DMS 273 (cell line): ENCODE results near the gene TMEM219.
"Not testable (repeated sequence)": the region's sequence is repeated elsewhere in the genome, so short reads cannot be mapped to it uniquely, and the experiment has no call there.

Source experiments
- DNase-seq: peaks from one replicate; lab custom pipeline; 2025; ENCODE audit not compliant: unreplicated experiment; lab: John Stamatoyannopoulos, UW

TMEM219 gene, protein sequence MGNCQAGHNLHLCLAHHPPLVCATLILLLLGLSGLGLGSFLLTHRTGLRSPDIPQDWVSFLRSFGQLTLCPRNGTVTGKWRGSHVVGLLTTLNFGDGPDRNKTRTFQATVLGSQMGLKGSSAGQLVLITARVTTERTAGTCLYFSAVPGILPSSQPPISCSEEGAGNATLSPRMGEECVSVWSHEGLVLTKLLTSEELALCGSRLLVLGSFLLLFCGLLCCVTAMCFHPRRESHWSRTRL

DNA sequence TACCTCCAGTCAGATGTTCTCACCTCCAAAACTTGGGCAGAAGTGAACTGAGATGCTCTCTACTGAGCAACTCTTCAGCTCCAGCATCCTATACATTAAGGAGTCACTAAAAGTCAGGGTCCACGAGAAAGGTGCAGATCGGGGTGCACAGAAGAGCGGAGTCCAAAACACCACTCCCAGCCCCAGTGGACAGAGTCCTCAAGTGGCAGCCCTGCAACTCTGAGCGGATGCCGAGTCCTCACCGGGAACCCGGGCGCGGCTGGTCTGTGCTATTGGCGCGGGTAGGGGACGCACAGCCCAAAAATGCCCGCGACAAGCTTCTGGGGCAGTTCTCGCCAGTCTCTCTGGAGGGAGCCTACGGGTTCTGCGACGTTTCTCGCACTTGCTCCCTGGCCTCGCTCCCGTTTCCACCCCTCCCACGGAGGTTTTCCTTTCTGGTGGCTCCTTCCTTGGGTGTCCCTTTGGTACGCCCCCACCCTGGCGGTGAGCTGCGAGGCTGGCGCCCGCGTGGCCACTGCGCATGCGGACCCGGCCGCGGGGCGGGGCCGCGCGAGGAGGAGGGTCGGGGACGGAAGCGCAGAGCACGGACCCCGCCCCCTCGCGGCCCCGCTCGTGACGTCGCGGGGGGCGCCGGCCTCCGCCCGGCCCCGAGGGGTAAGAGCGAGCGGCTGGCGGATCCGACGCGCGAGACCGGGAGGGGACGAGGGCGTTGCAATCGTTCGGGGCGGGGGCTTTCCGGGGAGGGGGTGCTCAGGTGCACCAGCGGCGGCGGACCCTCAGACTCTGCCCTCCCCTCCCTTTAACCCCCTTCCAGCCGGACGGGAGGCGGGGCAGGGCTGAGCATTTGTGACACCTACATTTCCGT is at the start of gene TMEM219:
Gene TMEM219, plus strand, starts transcription at position 601 of the 865 bp plus-strand sequence. CDS start 1,065 bp downstream, outside the sequence.
- peak; percentile 97 for DNase-seq

DNA sequence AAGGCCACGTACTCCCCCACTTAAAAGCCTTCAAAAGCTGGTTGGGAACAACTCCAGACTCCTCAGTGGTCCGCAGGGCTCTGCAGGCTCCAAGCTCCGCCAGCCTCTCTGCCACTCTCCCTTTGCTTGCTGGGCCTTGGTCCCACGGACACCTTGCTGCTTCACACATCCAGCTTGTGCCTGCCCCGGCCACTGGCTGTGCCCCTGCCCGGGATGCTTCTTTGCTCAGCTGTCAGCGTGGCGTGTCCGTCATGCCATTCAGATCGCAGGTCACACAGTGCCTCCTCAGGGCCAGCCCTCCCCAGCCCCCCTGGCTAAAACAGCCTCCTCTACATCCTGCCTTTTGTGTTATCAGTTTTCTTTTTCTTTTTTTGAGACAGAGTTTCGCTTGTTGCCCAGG is 49.8 kb upstream of the TMEM219 start:
- DNase-seq: no peak

DNA sequence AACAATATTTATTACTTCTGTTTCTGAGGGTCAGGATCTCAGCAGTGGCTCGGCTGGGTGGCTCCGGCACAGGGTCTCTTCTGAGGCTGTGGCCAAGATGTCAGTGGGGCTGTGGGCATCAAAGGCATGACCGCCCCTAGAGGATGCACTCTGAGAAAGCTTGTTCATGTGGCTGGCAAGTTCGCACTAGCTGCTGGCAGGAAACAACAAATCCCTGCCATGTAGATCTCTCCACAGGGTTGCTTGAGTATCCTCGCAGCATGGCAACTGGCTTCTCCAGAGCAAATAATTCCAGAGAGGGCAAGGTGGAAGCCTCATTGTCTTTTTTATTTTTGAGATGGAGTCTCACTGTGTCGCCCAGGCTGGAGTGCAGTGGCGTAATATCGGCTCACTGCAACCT is 48.4 kb upstream of the TMEM219 start:
- DNase-seq: no peak

DNA sequence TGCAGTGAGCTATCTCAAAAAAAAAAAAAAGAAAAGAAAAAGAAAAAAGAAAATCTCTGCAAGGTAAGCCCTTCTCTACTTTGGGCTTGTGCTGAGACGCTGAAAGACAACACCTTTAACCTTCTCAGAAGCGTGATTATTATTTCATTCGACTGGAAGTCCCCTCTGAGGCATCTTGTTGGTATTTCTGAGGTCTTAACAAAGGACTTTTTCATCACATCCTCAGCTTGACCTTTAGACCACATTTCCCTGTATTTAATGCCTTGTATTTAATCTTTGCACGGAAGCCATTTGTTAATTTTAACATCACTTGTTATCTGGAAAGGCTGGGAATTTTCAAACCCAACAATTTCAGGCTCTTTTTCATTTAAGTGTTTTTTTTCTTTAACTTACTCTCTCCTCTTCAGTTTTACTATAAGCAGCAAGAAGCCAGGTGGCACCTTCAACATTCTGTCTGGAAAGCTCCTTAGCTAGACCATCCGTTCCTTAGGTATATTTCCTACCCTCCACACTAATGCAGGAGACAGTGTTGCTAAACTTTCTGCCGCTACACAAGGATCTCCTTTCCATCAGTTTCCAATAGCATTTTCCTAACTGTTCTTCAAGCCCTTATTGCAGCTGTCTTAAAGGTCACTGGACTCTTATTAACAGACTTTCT is 46.2 kb upstream of the TMEM219 start:
- DNase-seq: no peak

DNA sequence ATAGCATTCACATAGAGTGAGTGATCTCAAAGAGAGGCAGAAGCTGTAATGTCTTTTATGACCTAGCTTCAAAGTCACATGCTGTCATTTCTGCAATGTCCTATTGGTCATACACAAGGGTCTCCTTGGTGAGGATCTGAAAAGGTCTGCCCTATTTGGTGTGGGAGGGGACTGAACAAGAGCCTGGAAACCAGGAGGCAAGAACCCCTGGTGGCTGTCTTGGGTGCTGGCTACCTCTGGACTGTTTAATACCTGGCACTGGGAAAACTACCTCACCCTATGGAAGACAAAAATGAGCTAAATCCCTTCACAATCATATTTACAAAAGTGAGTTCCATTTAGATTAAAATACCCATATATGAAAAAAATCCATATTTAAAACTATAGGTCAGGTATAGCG is 44.9 kb upstream of the TMEM219 start:
- no peak for DNase-seq

DNA sequence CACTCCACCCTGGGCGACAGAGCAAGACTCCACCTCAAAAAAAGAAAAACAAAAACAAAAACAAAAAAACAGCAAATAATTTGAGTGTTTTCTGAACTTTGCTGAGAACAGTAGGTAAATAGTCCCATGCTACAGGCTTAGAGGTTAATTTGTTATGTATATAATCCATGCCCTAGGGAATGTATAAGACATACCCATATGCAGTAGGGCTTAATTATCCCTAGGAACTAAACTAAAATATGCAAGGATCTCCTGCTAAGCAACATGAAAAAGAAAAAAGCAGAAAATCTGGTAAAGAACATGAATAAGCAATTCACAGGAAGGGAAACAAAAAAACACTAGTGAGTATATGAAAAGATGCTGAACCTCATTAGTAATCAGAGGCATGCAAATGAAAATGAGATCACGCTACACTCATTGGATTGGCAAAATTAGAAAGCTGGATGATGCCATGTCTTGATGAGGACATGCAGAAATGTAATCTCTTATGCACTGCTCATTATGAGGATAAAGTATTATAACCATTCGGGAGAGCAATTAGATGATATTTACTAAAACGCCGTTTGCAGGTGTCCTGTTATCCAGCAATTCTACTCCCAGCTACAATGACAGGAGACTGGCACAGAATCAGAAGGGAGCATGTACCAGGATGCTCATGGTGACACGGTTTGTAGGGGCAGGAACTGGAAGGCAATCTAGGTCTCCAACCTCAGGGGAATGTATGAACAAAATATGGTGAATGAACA is 41.4 kb upstream of the TMEM219 start:
- DNase-seq: no peak

DNA sequence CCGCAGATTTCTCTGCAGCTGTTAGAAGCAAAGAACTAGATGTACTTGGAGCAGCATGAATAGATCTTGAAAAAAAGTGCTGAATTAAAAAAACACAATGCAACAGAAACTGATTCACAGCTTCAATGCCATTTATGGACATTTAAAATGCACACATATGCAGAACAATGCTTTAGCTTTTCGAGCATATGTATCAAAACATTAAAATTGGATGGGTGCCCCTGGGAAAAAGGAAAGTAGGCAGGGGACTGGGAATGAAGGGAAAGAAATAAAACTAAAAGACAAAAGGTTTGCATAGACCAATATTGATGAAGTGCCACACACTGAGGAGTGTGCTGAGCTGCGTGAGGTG is 40.9 kb upstream of the TMEM219 start:
- no peak for DNase-seq

DNA sequence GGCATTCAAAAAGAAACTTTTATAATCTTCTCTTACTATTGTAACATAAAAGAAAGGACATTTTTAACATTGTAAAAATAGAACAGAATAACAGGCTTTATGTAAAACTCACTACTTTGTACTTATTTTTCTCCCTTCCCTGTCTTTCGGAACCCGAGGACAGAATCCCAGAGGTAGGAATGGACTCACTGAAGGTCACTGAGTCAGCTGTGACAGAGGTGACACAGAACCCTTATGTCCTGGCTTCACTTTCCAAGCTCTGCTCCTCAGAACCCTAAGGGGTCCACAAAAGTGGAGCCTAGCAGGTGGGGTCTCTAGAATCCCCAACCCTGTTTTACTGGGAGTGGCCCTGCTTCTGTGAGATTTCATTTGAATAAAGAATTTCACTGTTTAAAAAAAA is 39.6 kb upstream of the TMEM219 start:
- no peak for DNase-seq

DNA sequence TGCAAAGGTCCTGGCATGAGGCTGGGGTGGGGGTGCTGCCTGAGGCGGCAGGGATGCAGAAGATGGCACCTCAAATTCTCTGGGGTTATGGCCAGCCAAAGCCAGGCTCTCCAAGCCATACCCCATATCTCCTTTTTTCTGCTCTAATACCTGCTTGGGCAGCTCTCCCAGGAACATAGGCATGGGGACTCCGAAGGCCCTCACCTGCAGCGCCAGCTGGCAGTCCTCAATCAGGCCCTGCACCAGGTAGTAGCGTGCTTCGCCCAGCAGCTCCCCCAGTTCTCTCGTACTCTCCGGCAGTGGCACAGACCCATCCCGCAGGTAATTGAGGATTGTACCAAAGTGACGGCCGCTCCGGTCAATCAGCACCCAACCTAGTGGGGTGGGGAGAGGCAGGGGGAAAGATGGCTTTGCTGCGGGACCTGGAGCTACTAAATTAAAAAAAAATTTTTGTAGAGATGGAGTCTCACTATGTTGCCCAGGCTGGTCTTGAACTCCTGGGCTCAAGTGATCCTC is 38.8 kb upstream of the TMEM219 start:
- no peak for DNase-seq

DNA sequence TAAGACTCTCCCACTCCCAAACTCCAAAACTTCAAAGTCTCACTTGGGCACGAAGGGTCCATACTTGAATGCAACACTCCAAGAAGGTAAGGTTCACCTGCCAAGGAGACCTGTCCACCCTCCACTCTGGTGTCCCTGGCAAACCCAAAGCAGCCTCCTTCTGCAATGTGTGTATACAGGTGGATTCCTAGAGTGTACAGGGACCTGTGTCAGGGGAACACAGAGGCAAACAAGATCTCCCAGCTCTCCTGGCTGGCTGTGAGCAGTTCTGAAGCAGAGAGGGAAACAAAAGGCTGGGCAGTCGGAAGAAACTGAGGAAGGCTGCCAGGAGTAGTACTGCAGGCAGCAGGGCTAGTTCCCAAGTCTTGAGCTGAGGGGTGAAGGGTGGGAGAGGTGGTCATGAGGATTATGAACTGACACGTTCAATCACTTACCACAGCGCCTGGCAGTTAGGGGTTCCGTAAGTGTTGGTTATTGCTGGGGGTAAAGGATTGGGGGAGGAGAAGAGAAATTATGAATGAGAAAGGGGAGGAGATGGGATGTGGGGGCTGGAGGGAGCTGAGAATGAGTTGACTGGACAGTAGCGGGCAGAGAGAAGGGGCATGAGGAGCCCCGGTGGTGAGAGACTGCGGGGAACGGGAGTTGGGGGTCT is 36.6 kb upstream of the TMEM219 start:
- DNase-seq: no peak

DNA sequence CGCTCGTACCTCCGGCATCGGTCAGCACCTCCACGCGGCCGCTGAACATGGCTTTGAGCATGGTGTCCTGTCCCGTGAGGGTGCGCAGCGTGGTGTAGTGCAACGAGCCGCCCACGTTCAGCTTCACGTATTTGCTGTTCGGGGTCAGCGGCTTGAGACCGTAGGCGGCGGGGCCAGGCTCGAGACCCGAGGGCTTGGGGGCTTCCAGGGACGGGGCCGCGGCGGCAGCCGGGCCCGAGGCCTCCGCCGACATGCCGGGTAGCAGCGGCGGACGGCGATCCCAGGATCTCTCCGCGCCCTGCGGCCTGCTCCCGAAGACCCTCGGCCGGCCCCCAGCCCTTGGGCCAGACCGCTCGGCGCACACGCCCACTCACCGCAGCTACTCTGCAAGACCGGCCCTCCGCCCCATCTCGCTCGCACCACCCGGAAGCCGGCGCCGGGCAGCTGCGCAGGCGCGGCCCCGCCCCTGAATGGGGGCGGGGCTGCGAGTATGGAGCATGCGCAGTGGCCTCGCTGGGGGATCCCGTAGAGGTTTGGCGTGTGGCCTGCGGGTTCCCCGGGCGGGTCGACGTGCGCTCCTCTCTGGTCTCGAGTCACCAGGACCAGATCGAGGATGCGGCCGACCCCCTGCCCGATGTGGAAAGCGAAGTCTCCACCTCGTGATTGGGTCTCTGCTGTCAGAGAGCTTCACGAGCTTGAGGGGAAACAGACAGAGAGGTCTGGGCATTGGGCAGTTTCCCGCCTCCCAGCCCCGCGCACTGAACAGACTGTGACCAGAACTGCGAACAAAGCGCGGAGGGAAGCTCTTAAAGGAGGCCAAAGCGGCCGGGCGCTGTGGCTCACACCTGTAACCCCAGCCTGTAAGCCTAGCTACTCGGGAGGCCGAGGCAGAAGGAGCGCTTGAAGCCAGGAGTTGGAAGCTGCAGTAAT is 35.8 kb upstream of the TMEM219 start, which contains the start of gene KCTD13:
Gene KCTD13, minus strand, starts transcription at position 446 of the 930 bp plus-strand sequence. Its CDS starts 193 bp downstream, at position 253.
- DNase-seq: peak; percentile 93

DNA sequence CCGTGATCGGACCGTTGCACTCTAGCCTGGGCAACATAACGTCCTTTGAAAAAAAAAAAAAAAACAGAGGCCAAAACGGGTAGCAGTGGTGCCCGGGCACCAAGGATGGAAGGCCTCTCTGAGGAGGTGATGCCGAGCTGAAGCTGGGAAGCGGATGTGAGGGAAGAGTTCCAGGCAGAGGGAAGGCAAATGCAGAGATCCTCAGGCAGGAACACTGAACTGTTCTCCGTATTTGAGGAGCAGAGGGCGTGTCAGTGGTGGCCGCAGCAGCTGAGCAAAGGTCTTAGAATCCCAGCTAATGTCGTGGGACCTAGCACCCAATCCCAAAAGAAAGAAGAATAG is 35.2 kb upstream of the TMEM219 start:
- DNase-seq: no peak

DNA sequence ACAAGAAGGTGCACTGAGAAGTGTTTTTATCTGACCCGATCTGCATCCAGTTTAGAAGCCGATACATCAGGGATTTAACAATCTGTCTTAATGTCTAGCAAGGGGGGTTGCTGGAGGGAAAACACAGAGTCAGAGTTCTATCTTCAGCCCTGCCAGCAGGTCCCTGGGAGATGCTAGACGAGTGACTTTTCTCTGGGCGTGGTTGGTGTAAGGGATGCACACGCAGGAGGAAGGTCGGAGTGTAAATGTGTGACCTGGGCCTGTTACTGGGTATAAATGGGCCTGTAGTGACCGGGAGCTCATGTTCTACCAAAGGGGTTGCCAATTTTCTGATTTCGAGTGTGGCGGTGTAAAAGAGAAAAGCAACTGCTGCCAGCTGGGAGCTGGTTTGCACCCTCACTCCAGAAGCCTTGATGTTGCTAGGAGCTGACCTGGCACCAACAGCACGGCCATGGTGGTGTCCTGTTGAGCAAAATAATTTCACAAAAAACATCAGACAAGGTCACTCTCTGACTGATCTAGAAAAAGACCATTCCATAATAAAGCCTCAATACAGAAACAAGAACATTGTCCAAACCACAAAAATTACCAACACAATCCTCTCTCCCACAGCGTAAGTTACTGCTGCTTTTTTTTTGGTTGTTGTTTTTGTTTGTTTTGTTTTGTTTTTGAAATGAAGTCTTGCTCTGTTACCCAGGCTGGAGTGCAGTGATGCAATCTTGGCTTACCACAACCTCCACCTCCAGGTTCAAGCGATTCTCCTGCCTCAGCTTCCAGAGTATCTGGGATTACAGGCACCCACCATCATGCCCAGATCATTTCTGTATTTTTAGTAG is 34.6 kb upstream of the TMEM219 start:
- peak; percentile 52 for DNase-seq

DNA sequence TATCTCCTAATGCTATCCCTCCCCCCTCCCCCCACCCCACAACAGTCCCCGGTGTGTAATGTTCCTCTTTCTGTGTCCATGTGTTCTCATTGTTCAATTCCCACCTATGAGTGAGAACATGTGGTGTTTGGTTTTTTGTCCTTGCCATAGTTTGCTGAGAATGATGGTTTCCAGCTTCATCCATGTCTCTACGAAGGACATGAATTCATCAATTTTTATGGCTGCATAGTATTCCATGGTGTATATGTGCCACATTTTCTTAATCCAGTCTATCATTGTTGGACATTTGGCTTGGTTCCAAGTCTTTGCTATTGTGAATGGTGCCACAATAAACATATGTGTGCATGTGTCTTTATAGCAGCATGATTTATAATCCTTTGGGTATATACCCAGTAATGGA is 30.1 kb upstream of the TMEM219 start:
- not testable (repeated sequence) for DNase-seq

DNA sequence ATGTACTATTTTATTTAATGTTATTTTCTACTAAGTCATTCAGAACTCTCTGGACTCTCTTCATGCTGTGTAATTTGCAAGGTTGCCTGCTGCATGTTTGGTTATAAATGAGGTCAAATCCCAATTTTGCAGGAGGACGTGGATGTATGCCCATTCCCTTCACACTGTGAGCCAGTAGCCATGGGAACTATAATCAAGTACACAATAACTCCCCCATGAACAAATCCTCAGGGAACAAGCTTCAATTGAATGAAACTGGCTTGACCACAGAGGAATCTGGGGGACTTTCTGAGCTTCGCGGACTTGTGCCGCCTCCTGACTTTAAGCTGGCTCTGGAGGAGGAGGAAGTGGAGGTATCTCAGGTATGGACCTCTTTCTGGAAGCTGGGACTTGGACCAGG is 21.2 kb upstream of the TMEM219 start:
- DNase-seq: no peak

DNA sequence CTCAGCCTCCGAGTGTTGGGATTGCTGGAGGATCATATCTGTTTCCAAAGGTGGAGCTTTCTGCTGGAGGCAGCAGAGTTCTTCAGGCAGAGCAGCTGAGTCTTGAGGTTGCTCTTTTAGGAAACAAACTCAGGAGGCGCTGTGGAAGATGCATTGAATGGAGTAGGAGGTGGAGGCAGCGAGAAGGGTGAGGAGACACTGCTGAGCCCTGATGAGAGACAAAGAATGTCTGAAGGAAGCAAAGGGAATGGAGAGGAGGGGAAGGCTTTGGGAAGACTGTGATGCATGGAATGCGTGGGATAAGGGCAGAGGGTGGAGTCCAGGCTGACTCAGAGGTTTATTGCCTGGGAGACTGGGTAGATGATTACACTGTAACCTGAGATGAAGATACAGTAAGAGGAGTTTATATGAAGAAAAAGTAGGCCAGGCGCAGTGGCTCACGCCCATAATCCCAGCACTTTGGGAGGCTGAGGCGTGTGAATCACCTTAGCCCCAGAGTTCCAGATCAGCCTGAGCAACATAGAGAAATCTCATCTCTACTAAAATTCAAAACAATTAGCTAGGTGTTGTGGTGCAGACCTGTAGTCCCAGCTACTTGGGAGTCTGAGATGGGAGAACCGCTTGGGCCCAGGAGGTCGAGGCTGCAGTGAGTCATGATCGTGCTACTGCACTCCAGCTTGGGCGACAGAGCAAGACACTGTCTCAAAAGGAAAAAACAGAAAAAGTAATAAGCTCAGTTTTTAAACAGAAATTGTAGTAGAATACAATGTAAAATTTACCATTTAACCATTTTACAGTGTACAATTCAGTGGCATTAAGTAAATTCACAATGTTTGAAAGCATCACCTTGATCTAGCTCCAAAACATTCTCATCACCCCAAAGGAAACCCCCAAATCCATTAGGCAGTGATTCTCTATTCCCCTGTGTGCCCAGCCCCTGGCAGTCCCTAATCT is 17.8 kb upstream of the TMEM219 start:
- peak; percentile 80 for DNase-seq

DNA sequence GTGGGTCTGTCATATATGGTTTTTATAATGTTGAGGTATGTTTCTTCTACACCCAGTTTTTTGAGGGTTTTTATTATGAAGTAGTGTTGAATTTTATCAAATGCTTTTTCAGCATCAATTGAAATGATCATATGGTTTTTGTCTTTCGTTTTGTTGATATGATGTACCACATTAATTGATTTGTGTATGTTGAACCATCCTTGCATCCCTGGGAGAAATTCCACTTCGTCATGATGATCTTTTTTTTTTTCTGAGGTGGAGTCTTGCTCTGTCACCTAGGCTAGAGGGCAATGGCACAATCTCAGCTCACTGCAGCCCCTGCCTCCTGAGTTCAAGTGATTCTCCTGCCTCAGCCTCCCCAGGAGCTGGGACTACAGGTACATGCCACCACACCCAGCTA is 14.0 kb upstream of the TMEM219 start:
- no peak for DNase-seq
